Activated CD4-positive, alpha-beta T cell treated with anti-CD3 and anti-CD28 coated beads, Interleukin-2, amount 50 U/mL, for 16 hours (primary cell): ENCODE data around the gene R3HDM2.

Source experiments
- DNase-seq: peaks from one replicate; pipeline ENCODE4 v3.0.0-alpha.2; 2020

The R3HDM2 gene

DNA sequence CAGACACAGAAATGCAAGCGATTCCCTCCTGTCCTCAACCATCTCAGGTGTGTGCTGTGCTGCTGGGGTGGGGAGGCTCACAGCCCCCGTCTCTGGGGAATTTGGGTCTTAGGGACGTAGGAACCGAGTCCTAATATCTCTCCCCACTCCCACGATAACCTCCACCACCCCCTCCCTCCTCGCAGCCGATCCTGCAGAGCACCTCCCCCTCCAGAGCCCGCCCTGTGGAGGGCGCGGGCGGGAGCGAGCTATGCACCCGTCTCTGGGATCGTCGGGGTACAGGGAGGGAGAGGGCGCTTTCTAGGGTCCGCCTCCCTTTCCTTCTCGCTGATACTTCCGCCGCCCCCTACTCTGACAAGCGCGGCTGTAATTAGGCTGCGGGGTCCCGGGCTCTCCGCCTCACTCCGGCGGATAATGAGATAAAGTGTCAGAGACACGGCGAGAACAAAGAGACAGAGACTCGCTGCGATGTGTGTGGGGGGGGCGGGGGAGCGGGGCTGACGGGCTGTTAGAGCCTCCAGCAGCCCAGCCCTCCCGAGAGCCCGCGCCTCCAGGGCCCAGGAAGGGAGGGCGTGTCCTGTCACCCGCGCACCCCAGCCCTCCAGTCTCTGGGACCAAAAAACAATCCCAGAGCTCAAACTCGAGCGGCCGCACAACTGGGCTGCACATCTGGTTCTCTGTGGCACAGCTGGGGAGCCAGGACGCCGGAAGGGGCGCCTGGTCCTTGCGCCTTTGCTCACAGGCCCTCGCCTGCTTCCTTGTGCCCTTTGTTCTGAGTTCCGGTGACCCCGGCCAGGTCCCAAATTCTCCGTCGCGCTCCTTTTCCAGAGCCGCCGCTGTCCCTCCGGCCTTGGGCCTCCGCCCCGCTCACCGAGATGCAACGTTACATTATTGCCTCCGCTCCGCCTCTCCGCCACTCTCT lies 192.7 kb downstream of the R3HDM2 start:
- DNase-seq: peak; percentile 42

GRCh38 chr12:57237596-57237931 lies 193.3 kb downstream of the R3HDM2 start:
- no peak for DNase-seq

- DNase-seq: no peak
These were observed 193.8 kb downstream of the R3HDM2 start for GRCh38 chr12:57236925-57237595.

DNA sequence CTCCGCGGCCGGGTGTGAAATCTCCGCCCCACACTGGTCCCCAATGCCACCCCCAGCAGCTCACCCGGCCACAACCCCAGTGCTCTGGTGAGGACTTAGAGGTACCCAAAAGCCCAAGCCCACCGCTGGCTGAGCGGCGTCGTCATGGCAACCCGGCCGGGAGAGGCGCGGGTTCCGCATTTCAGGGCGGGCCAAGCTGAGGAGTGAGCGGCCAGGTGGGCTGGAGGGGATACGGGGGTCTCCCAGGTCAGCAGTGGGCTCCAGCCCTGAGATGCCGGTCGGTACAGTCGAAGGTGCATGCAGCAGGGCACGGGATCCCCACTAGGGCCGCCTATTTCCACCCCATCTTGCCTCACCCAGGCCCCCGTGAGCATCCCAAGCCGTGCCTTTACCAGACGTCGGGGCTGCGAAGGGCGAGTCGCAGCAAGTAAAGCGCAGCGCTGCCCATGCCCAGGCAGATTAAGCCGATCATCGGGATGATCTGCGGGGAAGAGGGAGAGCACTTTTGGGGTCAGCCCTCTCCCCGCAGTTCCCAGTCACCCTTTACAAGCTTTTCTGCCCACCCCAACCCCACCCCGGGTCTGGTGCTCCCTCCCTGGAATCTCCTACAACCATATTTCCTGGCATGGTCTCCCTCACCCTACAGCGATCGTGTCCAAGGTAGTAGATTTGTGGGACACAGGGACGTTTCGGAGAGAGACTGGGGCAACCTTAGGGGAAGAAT lies 194.5 kb downstream of the R3HDM2 start:
- no peak for DNase-seq

DNA sequence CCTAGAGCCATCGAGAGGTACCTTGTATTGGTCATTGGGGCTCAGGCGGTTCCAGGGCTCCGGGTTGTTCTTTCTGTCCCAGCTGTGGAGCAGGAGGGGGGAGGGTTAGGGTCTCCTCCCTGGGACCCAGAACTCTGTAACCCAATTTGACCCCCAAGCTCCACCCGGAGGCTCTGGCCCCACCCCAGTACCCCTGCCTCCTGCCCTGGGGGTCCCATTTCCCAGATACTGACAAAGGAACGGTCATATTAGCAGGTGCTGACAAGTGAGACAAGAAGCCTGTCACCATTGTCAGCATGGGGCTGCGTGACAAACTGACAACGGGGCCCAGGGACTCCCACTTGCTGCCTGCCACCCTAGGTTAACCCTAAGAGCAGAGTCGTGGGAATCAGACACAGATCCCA lies 195.1 kb downstream of the R3HDM2 start:
- no peak for DNase-seq

DNA sequence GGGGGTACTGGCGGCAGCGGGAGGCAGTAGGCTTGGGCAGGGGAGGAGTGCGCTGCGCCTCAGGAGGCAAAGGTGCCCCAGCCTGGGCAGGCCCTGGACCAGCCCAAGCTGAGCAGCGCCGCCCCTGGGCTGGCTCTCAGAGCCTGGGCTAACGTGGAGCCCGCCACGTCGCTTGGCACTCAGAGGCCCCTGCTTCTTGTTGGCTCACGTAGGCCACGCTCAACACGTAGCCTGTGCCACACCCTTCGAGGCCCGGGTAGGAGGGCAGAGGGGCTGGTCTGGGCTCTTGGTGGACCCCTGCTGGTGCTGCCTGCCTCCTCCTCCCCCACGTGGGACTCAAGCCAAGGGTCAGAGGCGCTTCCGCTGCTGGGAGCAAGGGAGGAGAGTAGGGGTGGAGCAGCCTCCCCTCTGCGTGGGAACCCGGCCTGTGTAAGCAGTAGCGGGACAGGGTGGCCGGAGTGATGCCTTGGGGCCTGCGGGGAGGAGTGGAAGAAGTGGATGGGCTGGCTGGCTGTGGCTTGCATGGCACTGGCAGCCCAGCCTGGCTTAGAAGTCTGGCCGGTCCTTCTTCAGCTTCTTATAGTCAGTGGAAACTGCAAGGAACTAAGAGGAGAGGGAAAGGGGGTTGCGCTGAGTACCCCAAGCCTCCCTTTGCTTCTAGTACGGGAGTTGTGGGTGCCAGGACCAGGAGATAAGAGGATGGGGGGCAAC lies 195.7 kb downstream of the R3HDM2 start:
- no peak for DNase-seq

DNA sequence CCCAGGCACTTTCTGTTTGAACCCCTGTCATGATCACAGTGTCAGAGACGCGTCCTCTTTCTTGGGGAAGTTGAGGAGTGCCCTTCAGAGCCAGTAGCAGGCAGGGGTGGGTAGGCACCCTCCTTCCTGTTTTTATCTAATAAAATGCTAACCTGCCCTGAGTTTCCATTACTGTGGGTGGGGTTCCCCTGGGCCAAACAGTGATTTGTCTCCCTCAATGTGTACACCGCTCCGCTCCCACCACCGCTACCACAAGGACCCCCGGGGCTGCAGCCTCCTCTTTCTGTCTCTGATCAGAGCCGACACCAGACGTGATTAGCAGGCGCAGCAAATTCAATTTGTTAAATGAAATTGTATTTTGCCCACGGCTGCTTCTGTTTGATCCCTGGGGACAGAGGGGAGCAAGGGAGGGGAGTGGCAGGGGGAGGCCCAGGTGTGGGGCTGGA lies 196.2 kb downstream of the R3HDM2 start:
- no peak for DNase-seq

GRCh38 chr12:57234233-57234570 lies 196.6 kb downstream of the R3HDM2 start:
- no peak for DNase-seq

DNA sequence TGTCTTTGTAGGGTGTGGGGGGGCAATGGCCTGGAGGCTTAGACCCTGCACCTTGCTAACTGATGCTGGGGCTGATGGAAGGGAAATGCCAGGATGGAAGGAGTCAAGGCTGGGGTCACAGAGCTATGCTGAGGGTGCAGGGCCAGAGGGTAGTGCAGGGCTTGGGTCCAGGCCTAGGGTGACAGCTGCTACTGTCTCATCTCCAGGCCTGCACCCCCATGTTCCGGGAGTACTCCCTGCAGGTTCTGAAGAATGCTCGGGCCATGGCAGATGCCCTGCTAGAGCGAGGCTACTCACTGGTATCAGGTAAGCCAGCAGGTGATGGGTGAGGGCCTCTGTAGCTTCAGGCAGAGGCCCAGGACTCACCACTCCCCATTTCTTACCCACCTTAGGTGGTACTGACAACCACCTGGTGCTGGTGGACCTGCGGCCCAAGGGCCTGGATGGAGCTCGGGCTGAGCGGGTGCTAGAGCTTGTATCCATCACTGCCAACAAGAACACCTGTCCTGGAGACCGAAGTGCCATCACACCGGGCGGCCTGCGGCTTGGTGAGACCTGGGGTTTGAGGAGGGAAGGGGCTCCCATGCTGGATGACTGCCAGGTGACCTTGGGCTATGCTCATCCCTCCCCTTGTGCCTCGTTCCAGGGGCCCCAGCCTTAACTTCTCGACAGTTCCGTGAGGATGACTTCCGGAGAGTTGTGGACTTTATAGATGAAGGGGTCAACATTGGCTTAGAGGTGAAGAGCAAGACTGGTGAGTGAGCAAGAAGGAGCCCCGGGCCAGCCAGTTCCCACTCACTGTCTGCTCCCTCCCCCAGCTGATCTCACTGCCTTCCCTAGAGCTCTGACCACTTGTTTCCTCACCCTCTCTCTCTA lies 197.2 kb downstream of the R3HDM2 start:
- no peak for DNase-seq

GRCh38 chr12:57232156-57232756 lies 198.6 kb downstream of the R3HDM2 start:
- DNase-seq: no peak

DNA sequence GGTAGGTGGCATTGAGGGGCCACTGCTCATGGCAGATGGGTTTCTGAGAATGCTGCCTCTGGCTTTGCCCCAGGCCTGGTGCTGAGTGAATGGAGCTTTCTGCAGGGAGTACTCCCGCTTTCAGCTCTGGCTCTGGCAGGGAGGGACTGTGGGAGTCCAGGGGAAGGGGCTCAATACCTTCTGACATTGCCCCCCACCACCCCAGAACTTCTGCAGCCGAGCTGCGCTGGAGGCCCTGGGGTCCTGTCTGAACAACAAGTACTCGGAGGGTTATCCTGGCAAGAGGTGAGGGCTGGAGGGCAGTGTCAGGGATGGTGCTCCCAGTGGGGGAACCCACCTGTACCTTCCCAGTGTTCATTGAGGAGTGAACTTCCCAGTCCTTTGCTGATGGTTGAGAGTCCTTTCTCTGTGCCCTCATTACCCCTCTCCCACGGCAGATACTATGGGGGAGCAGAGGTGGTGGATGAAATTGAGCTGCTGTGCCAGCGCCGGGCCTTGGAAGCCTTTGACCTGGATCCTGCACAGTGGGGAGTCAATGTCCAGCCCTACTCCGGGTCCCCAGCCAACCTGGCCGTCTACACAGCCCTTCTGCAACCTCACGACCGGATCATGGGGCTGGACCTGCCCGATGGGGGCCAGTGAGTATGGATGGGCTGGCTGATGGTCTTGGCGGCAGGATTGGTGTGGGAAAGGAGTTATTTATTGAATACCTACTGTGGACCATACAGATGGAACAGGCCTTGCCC lies 199.4 kb downstream of the R3HDM2 start:
- DNase-seq: no peak

DNA sequence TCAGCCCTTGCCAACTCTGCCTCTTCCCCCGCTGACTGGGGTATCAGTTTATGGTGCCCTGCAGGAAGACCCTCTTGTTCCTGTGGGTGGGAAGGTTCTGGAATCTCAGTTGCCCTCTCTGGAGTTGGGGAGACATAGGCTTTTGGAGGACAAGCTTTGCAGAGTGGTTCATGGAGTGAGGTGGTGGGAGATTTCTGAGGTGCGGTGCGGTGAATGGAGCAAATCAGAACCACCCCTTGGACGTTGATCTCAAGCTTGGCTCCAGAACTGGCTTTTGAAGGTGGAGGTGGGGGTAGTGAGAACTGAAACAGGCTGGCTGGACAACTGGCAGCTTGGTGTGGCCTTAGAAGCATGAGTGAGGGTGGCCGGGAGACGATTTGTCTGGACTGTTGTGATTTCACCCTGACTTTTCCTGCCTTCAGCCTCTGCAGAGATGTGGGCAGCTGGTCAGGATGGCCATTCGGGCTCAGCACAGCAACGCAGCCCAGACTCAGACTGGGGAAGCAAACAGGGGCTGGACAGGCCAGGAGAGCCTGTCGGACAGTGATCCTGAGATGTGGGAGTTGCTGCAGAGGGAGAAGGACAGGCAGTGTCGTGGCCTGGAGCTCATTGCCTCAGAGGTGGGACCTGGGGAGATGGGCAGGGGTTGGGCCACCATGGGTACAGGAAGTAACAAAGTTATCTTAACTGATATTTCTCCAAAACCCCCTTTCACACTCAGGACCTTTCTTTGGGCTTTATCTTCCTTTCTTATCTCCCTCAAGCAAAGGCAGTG lies 200.3 kb downstream of the R3HDM2 start:
- DNase-seq: no peak

DNA sequence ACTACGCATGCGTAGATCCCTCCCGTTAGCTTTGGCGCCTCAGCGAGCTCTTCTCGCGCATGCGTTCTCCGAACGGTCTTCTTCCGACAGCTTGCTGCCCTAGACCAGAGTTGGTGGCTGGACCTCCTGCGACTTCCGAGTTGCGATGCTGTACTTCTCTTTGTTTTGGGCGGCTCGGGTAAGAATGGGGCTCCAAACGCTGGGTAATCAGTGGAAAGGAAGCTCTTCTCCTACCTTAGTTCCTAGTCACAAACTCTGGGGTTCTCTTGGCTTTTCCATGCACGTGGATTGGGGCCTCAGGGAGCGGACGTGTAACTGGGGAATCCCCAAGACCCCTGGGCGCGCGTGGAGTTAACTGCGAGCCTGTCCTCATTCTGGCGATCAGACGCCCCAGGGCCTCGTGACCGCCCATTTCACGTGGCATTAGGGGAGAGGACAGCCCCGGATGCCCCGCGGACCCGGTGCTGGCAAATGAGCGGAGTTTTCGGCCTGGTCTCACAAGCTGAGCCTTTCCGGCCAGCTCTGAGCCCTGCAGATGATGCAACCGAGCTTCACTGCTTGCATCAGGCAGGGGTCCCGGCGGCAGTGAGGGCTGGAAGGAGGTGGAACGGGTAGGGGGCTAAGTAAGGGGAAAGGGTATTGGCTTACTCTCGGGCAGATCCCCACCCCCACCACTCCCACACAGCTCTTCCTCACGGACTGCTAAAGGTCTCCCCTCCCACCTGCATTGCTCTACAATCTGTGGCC lies 201.0 kb downstream of the R3HDM2 start, which contains the start of gene SHMT2:
TSS of gene SHMT2 (plus strand) at position 78 of the 747 bp plus-strand sequence. CDS start at position 146, 68 bp downstream.
- DNase-seq: peak; percentile 97

GRCh38 chr12:57229046-57229633 lies 201.7 kb downstream of the R3HDM2 start:
- peak; percentile 57 for DNase-seq

DNA sequence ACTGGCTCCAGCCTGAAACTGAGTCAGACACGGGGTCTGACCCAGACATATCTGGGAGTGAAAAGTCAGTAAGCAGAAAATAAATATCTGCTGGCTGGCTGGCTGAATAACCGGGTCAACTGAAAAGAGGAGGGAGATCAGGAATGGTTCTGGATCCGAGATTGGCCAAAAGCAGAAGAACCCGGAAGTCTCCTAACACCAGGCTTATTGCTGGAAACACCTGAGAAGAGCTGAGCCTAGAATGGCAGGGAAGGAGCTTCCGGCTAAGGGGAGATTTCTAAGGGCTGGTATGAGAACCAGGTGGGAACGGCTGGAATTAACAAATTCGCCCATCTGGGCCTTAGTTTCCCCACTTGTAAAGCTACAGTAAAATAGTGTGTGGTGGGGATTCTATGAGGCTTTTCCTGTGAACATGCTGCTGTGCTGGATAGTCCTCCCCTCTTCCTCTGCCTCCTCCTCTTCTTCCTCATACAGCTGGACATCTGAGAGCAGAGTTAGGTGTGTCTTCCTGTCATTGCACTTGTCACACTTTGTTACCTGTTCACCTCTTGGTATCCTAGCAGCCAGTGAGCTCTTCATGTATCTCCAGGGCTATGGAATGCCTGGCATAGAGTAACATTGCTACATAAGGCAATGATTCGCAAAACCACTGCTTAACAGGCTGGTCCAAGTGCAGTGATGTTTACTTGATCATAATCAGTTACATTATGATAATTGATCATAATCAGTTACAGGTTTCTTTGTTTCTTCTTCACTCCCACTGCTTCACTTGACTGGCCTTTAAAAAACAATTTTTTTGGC lies 203.3 kb downstream of the R3HDM2 start:
- DNase-seq: no peak

GRCh38 chr12:57226588-57227314 lies 204.1 kb downstream of the R3HDM2 start:
- no peak for DNase-seq

DNA sequence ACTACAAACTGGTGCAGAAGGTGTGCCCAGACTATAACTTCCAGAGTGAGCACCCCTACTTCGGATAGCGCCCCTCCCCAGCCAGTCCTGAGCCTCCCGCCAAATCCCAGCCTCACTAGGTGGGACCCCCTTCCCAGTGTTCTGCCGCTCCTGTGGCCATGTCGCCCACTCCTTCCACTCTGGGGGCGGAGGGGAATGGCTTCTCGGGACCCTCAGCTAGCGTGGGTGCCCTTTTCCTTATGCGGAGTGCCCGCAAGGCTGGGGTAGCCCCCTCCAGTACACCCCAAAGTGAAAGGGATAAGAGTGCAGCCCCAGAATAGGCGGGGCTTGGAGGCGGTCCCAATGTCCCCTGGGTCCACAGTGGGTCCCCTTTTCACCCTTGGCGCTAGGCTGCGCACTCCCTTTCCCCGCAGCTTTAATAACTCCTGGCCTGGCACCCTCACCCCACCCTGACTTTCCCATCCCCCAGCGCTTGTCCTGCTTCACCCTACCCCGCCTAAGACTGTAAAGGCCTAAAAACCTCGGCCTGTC lies 205.1 kb downstream of the R3HDM2 start:
- no peak for DNase-seq
